ENCODE measurements around the gene CD58. TPM values are rescaled to one million over a fixed set of nuclear protein-coding genes. Genes with fewer than 3 reads are reported as not detected.
"Not testable (repeated sequence)": the region's sequence is repeated elsewhere in the genome, so short reads cannot be mapped to it uniquely, and the experiment has no call there.

Gene CD58
- polyA plus RNA-seq, 3 donors: 16.6 to 19.1 (median 18.8) TPM

GRCh38 chr1:116597388-116597787, 26.6 kb upstream of the CD58 start:
- DNase-seq (ENCODE audit: extremely low read depth in 1 of 11, low read depth in 9 of 11, low spot score in 4 of 11): not testable (repeated sequence)

GRCh38 chr1:116596742-116597307, 26.0 kb upstream of the CD58 start:
- DNase-seq (ENCODE audit: extremely low read depth in 1 of 11, low read depth in 9 of 11, low spot score in 4 of 11): not testable (repeated sequence)

- DNase-seq (ENCODE audit: extremely low read depth in 1 of 11, low read depth in 9 of 11, low spot score in 4 of 11): not testable (repeated sequence)
Observed at GRCh38 chr1:116595946-116596741, 25.3 kb upstream of the CD58 start.

- not testable (repeated sequence) for DNase-seq (ENCODE audit: extremely low read depth in 1 of 11, low read depth in 9 of 11, low spot score in 4 of 11)
Observed at GRCh38 chr1:116595065-116595840, 24.4 kb upstream of the CD58 start.

- DNase-seq (ENCODE audit: extremely low read depth in 1 of 11, low read depth in 9 of 11, low spot score in 4 of 11): not testable (repeated sequence)
Observed at GRCh38 chr1:116593977-116594376, 23.2 kb upstream of the CD58 start.

GRCh38 chr1:116593401-116593800, 22.6 kb upstream of the CD58 start:
- not testable (repeated sequence) for DNase-seq (ENCODE audit: extremely low read depth in 1 of 11, low read depth in 9 of 11, low spot score in 4 of 11)

- not testable (repeated sequence) for DNase-seq (ENCODE audit: extremely low read depth in 1 of 11, low read depth in 9 of 11, low spot score in 4 of 11)
Observed at GRCh38 chr1:116591951-116592605, 21.3 kb upstream of the CD58 start.

GRCh38 chr1:116591006-116591950, 20.5 kb upstream of the CD58 start:
- not testable (repeated sequence) for DNase-seq (ENCODE audit: extremely low read depth in 1 of 11, low read depth in 9 of 11, low spot score in 4 of 11)

- not testable (repeated sequence) for DNase-seq (ENCODE audit: extremely low read depth in 1 of 11, low read depth in 9 of 11, low spot score in 4 of 11)
Observed at GRCh38 chr1:116590359-116591005, 19.7 kb upstream of the CD58 start.

- not testable (repeated sequence) for DNase-seq (ENCODE audit: extremely low read depth in 1 of 11, low read depth in 9 of 11, low spot score in 4 of 11)
Observed at GRCh38 chr1:116589101-116589735, 18.4 kb upstream of the CD58 start.

GRCh38 chr1:116587501-116588227, 16.8 kb upstream of the CD58 start:
- DNase-seq (ENCODE audit: extremely low read depth in 1 of 11, low read depth in 9 of 11, low spot score in 4 of 11): no peak

GRCh38 chr1:116586741-116587143, 15.9 kb upstream of the CD58 start:
- DNase-seq (ENCODE audit: extremely low read depth in 1 of 11, low read depth in 9 of 11, low spot score in 4 of 11): no peak

GRCh38 chr1:116585886-116586285, 15.1 kb upstream of the CD58 start:
- DNase-seq (ENCODE audit: extremely low read depth in 1 of 11, low read depth in 9 of 11, low spot score in 4 of 11): no peak

GRCh38 chr1:116581323-116581885, 10.6 kb upstream of the CD58 start:
- DNase-seq (ENCODE audit: extremely low read depth in 1 of 11, low read depth in 9 of 11, low spot score in 4 of 11): no peak

GRCh38 chr1:116580446-116581322, 9.9 kb upstream of the CD58 start:
- DNase-seq (ENCODE audit: extremely low read depth in 1 of 11, low read depth in 9 of 11, low spot score in 4 of 11): no peak

Measured in renal cortex interstitium (tissue), 11 donors.